ENCODE results near the gene USP44.

Gene USP44

GRCh38 chr12:95548056-95548538, 3.2 kb downstream of the USP44 start:
- DNase-seq, result no peak

- no peak for DNase-seq
Observed at GRCh38 chr12:95547522-95548055, 3.7 kb downstream of the USP44 start.

- DNase-seq, result no peak
Observed at GRCh38 chr12:95546491-95546813, 4.8 kb downstream of the USP44 start.

- no peak for DNase-seq
Observed at GRCh38 chr12:95545731-95546490, 5.4 kb downstream of the USP44 start.

- no peak for DNase-seq
Observed at GRCh38 chr12:95545303-95545702, 6.0 kb downstream of the USP44 start.

- no peak for DNase-seq
Observed at GRCh38 chr12:95544756-95545155, 6.5 kb downstream of the USP44 start.

- DNase-seq, result no peak
Observed at GRCh38 chr12:95543305-95543704, 8.0 kb downstream of the USP44 start.

- no peak for DNase-seq
Observed at GRCh38 chr12:95541436-95541835, 9.8 kb downstream of the USP44 start.

GRCh38 chr12:95538656-95539055, 12.6 kb downstream of the USP44 start:
- DNase-seq, result no peak

- DNase-seq, result no peak
Observed at GRCh38 chr12:95538006-95538405, 13.3 kb downstream of the USP44 start.

GRCh38 chr12:95533985-95534384, 17.3 kb downstream of the USP44 start:
- no peak for DNase-seq

- DNase-seq, result no peak
Observed at GRCh38 chr12:95532851-95533250, 18.4 kb downstream of the USP44 start.

- no peak for DNase-seq
Observed at GRCh38 chr12:95529693-95530225, 21.5 kb downstream of the USP44 start.

- no peak for DNase-seq
Observed at GRCh38 chr12:95528431-95528830, 22.8 kb downstream of the USP44 start.

- no peak for DNase-seq
Observed at GRCh38 chr12:95522692-95523091, 28.6 kb downstream of the USP44 start.

- no peak for DNase-seq
Observed at GRCh38 chr12:95520816-95521215, 30.5 kb downstream of the USP44 start.

- DNase-seq, result no peak
Observed at GRCh38 chr12:95518944-95519343, 32.3 kb downstream of the USP44 start.

- no peak for DNase-seq
Observed at GRCh38 chr12:95517246-95517645, 34.0 kb downstream of the USP44 start.

- no peak for DNase-seq
Observed at GRCh38 chr12:95516757-95517156, 34.5 kb downstream of the USP44 start.

GRCh38 chr12:95515197-95515596, 36.1 kb downstream of the USP44 start:
- no peak for DNase-seq

- DNase-seq, result no peak
Observed at GRCh38 chr12:95513599-95513998, 37.7 kb downstream of the USP44 start.

GRCh38 chr12:95511977-95512376, 39.3 kb downstream of the USP44 start:
- DNase-seq, result no peak

GRCh38 chr12:95509300-95509699, 42.0 kb downstream of the USP44 start:
- no peak for DNase-seq

GRCh38 chr12:95506707-95507523, 44.4 kb downstream of the USP44 start:
- DNase-seq, result no peak
